Measurements from ENCODE around the gene MACROH2A2. TPM values are rescaled to one million over a fixed set of nuclear protein-coding genes. Genes with fewer than 3 reads are reported as not detected.

MACROH2A2 gene
- total and polyA plus RNA-seq, 2 of the 13 experiments (the other 11 are each of a cell fraction or from before 2014, with no cell fraction given) = 9.8 to 43.1 TPM

DNA sequence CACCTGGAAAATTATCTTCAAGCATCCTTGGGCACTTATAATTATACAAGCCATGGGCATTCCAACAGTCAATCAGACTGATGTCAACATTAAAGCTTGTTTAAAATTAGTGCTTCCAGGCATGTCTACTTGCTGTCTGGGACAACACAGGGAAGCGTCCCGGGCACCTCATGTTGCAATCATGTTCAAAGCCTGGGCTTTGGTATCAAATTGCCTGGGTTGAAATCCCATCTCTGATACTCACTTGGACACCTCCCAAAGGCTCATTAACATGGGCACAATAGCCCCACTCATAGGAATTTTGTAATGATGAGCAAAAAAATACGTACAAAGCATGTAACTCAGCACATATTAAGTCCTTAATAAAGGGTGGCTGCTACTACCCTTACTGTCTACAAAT is 65.5 kb downstream of the MACROH2A2 start:
- CTCF ChIA-PET (ENCODE audit: low intra/inter-chr PET ratio, low total read pairs) = interaction anchor here (1.0 kb wide), 1 partner anchor 29 kb away, joined by 3 read pairs; the partner anchor contains the start of gene TYSND1
- TF ChIP-seq ZMYM2 (CRISPR knock-in tag; IDR thresholded peaks at IDR 0.05) = no peak
- TF ChIP-seq, protein P1, sequence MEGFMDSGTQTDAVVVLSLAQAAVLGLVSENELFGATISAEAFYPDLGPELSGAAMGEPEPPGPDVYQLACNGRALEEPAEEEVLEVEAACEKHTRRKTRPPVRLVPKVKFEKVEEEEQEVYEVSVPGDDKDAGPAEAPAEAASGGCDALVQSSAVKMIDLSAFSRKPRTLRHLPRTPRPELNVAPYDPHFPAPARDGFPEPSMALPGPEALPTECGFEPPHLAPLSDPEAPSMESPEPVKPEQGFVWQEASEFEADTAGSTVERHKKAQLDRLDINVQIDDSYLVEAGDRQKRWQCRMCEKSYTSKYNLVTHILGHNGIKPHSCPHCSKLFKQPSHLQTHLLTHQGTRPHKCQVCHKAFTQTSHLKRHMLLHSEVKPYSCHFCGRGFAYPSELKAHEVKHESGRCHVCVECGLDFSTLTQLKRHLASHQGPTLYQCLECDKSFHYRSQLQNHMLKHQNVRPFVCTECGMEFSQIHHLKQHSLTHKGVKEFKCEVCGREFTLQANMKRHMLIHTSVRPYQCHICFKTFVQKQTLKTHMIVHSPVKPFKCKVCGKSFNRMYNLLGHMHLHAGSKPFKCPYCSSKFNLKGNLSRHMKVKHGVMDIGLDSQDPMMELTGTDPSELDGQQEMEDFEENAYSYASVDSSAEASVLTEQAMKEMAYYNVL (CRISPR knock-in tag; IDR thresholded peaks at IDR 0.05; ENCODE audit: borderline replicate concordance) = no peak
- BruUV-seq (replicated peaks) = no TSS peak
- Histone ChIP-seq H3K4me1 (ENCODE audit: insufficient read depth, low read length) (no peaks in the 10 kb centered on the region), H3K27me3 (ENCODE audit: control insufficient read depth in 1 of 2, insufficient read depth in 2 of 2, low read length in 2 of 2) (no peaks in the 10 kb centered on the region), H2AFZ (ENCODE audit: low read length) (no peak overlapping the region), H3K79me2 (ENCODE audit: insufficient read depth, low read length) (no peaks in the 10 kb centered on the region), H3K27ac (ENCODE audit: extremely low read length, insufficient read depth, low read length) (no peak overlapping the region), H3K36me3 (replicated peaks in 1 of 2; ENCODE audit: control insufficient read depth in 1 of 2, insufficient read depth in 2 of 2, low read length in 2 of 2) (peaks cover 29 to 81% of the 10 kb centered on the region in 2 experiments), H3K9ac (ENCODE audit: insufficient read depth, low read depth, low read length) (no peak overlapping the region), H3K4me2 (ENCODE audit: low read depth, low read length) (no peak overlapping the region), H4K20me1 (ENCODE audit: insufficient read depth, low read length) (no peaks in the 10 kb centered on the region), H3K4me3 (replicated peaks in 1 of 3; ENCODE audit: insufficient read depth in 1 of 3, low read depth in 2 of 3, low read length in 3 of 3) (no peak overlapping the region), H3K9me3 (ENCODE audit: low read length) (no peaks in the 10 kb centered on the region)
- ATAC-seq (no peak), DNase-seq (ENCODE audit: low spot score) (no peak), FAIRE-seq (no peak)
- in situ Hi-C loops (cut with HindIII; ENCODE audit: extremely low pct_ligation_motif_present, low pct_unique_long_range_greater_than_20kb) (no loop called here), intact Hi-C loops (cut with micrococcal nuclease; ENCODE audit: unreplicated experiment) (no loop called here)
- 82% methylated on average over 3 of the region's 3 CpGs for WGBS (ENCODE audit: low lambda C conversion rate)
- POLR2A ChIA-PET = interaction anchor here (1.6 to 2.0 kb wide), 2 partner anchors 13 to 28 kb away, joined by 9 read pairs; partner anchors contain the start of gene TYSND1

DNA sequence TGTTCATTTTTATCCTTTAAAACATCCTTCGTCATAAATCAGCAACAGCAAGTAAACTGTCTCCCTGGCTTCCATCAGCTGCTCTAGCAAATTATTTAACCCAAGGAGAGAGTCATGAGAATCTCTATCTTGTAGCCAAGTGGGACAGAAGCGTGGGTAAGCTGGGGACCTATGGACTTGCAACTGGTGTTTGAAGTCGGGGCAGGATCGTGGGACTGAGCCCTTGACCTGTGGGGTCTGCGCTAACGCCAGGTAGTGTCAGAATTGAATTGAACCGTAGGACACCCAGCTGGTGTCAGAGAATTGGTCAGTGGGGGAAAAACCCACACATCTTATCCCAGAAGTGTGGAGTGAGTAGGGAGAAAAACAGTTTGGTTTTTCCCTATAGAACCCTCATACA is 66.6 kb downstream of the MACROH2A2 start:
- H3K4me2 ChIP-seq (ENCODE audit: low read depth, low read length) = no peak overlapping the region
- intact Hi-C loops (cut with micrococcal nuclease; ENCODE audit: unreplicated experiment) = no loop called here
- no peaks in the 10 kb centered on the region for H3K27me3 ChIP-seq (ENCODE audit: control insufficient read depth in 1 of 2, insufficient read depth in 2 of 2, low read length in 2 of 2)
- CTCF ChIA-PET (ENCODE audit: low intra/inter-chr PET ratio, low total read pairs) = no interaction called here
- ATAC-seq = no peak
- no peak for FAIRE-seq
- H3K79me2 ChIP-seq (ENCODE audit: insufficient read depth, low read length) = no peaks in the 10 kb centered on the region
- H3K9me3 ChIP-seq (ENCODE audit: low read length) = no peaks in the 10 kb centered on the region
- DNase-seq (ENCODE audit: low spot score) = no peak
- no peak for TF ChIP-seq EP300 (IDR thresholded peaks at IDR 0.05; ENCODE audit: low read depth in 2 of 2, low read length in 2 of 2)
- TF ChIP-seq EP300 (CRISPR knock-in tag; IDR thresholded peaks at IDR 0.05; ENCODE audit: borderline replicate concordance) = no peak
- TF ChIP-seq POLR2G (IDR thresholded peaks at IDR 0.05; ENCODE audit: low read depth, low read length) = peak; percentile 26; the same call in 1 of the 2 replicates
- TF ChIP-seq NRL (CRISPR knock-in tag; IDR thresholded peaks at IDR 0.05; ENCODE audit: borderline replicate concordance) = no peak
- no peak for TF ChIP-seq HOXD1 (CRISPR knock-in tag; IDR thresholded peaks at IDR 0.05)
- no peak overlapping the region for H2AFZ ChIP-seq (ENCODE audit: low read length)
- no peaks in the 10 kb centered on the region for H3K4me1 ChIP-seq (ENCODE audit: insufficient read depth, low read length)
- in situ Hi-C loops (cut with HindIII; ENCODE audit: extremely low pct_ligation_motif_present, low pct_unique_long_range_greater_than_20kb) = no loop called here
- POLR2A ChIA-PET = interaction anchor here (1.6 to 2.0 kb wide), 2 partner anchors 12 to 27 kb away, joined by 9 read pairs; partner anchors contain the start of gene TYSND1
- no peak overlapping the region for H3K27ac ChIP-seq (ENCODE audit: extremely low read length, insufficient read depth, low read length)
- no peaks in the 10 kb centered on the region for H4K20me1 ChIP-seq (ENCODE audit: insufficient read depth, low read length)
- TSS peak; percentile 4 for BruUV-seq (replicated peaks)
- 96% methylated on average over 7 of the region's 7 CpGs for WGBS (ENCODE audit: low lambda C conversion rate)
- no peak overlapping the region for H3K9ac ChIP-seq (ENCODE audit: insufficient read depth, low read depth, low read length)
- peaks cover 28 to 79% of the 10 kb centered on the region in 2 experiments for H3K36me3 ChIP-seq (replicated peaks in 1 of 2; ENCODE audit: control insufficient read depth in 1 of 2, insufficient read depth in 2 of 2, low read length in 2 of 2)
- H3K4me3 ChIP-seq (replicated peaks in 1 of 3; ENCODE audit: insufficient read depth in 1 of 3, low read depth in 2 of 3, low read length in 3 of 3) = no peak overlapping the region
